Measurements from ENCODE around the gene NPLOC4. TPM values are rescaled to one million over a fixed set of nuclear protein-coding genes. Genes with fewer than 3 reads are reported as not detected.

The NPLOC4 gene
- total and polyA plus RNA-seq, 2 of the 13 experiments (the other 11 are each of a cell fraction or from before 2014, with no cell fraction given), result 57.0 to 97.0 TPM

- TF ChIP-seq, protein P1, sequence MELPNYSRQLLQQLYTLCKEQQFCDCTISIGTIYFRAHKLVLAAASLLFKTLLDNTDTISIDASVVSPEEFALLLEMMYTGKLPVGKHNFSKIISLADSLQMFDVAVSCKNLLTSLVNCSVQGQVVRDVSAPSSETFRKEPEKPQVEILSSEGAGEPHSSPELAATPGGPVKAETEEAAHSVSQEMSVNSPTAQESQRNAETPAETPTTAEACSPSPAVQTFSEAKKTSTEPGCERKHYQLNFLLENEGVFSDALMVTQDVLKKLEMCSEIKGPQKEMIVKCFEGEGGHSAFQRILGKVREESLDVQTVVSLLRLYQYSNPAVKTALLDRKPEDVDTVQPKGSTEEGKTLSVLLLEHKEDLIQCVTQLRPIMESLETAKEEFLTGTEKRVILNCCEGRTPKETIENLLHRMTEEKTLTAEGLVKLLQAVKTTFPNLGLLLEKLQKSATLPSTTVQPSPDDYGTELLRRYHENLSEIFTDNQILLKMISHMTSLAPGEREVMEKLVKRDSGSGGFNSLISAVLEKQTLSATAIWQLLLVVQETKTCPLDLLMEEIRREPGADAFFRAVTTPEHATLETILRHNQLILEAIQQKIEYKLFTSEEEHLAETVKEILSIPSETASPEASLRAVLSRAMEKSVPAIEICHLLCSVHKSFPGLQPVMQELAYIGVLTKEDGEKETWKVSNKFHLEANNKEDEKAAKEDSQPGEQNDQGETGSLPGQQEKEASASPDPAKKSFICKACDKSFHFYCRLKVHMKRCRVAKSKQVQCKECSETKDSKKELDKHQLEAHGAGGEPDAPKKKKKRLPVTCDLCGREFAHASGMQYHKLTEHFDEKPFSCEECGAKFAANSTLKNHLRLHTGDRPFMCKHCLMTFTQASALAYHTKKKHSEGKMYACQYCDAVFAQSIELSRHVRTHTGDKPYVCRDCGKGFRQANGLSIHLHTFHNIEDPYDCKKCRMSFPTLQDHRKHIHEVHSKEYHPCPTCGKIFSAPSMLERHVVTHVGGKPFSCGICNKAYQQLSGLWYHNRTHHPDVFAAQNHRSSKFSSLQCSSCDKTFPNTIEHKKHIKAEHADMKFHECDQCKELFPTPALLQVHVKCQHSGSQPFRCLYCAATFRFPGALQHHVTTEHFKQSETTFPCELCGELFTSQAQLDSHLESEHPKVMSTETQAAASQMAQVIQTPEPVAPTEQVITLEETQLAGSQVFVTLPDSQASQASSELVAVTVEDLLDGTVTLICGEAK (IDR thresholded peaks at IDR 0.05), result no peak
- TF ChIP-seq, protein P1 (CRISPR knock-in tag; IDR thresholded peaks at IDR 0.05), result no peak
- no peak for TF ChIP-seq NFYB (CRISPR knock-in tag; IDR thresholded peaks at IDR 0.05)
- TF ChIP-seq MZF1 (CRISPR knock-in tag; IDR thresholded peaks at IDR 0.05; ENCODE audit: borderline replicate concordance), result no peak
- TF ChIP-seq ELF3 (CRISPR knock-in tag; IDR thresholded peaks at IDR 0.05), result no peak
- TF ChIP-seq HNRNPLL (IDR thresholded peaks at IDR 0.05; ENCODE audit: low read depth, low read length, poor library complexity, severe bottlenecking), result peak; percentile 26
- TF ChIP-seq ZNF773 (CRISPR knock-in tag; IDR thresholded peaks at IDR 0.05; ENCODE audit: borderline replicate concordance), result no peak
- peak; percentile 16; the same call in 1 of the 2 replicates for TF ChIP-seq ZNF766 (CRISPR knock-in tag; IDR thresholded peaks at IDR 0.05; ENCODE audit: borderline replicate concordance)
- TF ChIP-seq HOXA7 (CRISPR knock-in tag; IDR thresholded peaks at IDR 0.05), result no peak
- TF ChIP-seq ZMYM3 (CRISPR knock-in tag; IDR thresholded peaks at IDR 0.05), result no peak
- no peak for TF ChIP-seq ZNF205 (CRISPR knock-in tag; IDR thresholded peaks at IDR 0.05)
- TF ChIP-seq ZNF136 (CRISPR knock-in tag; IDR thresholded peaks at IDR 0.05; ENCODE audit: low read depth), result no peak
- TF ChIP-seq CHCHD3 (CRISPR knock-in tag; IDR thresholded peaks at IDR 0.05), result peak; percentile 65
- TF ChIP-seq, protein P2, sequence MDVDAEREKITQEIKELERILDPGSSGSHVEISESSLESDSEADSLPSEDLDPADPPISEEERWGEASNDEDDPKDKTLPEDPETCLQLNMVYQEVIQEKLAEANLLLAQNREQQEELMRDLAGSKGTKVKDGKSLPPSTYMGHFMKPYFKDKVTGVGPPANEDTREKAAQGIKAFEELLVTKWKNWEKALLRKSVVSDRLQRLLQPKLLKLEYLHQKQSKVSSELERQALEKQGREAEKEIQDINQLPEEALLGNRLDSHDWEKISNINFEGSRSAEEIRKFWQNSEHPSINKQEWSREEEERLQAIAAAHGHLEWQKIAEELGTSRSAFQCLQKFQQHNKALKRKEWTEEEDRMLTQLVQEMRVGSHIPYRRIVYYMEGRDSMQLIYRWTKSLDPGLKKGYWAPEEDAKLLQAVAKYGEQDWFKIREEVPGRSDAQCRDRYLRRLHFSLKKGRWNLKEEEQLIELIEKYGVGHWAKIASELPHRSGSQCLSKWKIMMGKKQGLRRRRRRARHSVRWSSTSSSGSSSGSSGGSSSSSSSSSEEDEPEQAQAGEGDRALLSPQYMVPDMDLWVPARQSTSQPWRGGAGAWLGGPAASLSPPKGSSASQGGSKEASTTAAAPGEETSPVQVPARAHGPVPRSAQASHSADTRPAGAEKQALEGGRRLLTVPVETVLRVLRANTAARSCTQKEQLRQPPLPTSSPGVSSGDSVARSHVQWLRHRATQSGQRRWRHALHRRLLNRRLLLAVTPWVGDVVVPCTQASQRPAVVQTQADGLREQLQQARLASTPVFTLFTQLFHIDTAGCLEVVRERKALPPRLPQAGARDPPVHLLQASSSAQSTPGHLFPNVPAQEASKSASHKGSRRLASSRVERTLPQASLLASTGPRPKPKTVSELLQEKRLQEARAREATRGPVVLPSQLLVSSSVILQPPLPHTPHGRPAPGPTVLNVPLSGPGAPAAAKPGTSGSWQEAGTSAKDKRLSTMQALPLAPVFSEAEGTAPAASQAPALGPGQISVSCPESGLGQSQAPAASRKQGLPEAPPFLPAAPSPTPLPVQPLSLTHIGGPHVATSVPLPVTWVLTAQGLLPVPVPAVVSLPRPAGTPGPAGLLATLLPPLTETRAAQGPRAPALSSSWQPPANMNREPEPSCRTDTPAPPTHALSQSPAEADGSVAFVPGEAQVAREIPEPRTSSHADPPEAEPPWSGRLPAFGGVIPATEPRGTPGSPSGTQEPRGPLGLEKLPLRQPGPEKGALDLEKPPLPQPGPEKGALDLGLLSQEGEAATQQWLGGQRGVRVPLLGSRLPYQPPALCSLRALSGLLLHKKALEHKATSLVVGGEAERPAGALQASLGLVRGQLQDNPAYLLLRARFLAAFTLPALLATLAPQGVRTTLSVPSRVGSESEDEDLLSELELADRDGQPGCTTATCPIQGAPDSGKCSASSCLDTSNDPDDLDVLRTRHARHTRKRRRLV (CRISPR knock-in tag; IDR thresholded peaks at IDR 0.05), result no peak
- no peak for TF ChIP-seq RNF2 (conservative IDR thresholded peaks at IDR 0.05; ENCODE audit: low read depth)
Observed at GRCh38 chr17:81511804-81512561, 124.9 kb downstream of the NPLOC4 start (continued).

All from HepG2 (cell line).